GM12878 (cell line): ENCODE measurements around the gene LPIN1.

ENCODE experiments used
- CBX5 ChIP-seq: sonication (generic); IDR thresholded peaks from 2 replicates; pipeline ENCODE4 v1.6.1; 2016; ENCODE audit warnings: low read depth, moderate library complexity, mild to moderate bottlenecking, inconsistent platforms
- JUND ChIP-seq: IDR thresholded peaks from 2 replicates; pipeline ENCODE4 v1.6.1; 2012; ENCODE audit warnings: low read depth, mild to moderate bottlenecking, low read length, improper control_type of control experiment, moderate library complexity
- NFIC ChIP-seq: IDR thresholded peaks from 2 replicates; pipeline ENCODE4 v1.6.1; 2012; ENCODE audit warnings: low read depth, mild to moderate bottlenecking, inconsistent platforms, low read length, moderate library complexity
- POLR2AphosphoS5 ChIP-seq: IDR thresholded peaks from 2 replicates; pipeline ENCODE4 v1.6.1; 2011; ENCODE audit warnings: mild to moderate bottlenecking, low read length, inconsistent platforms
- SP1 ChIP-seq: IDR thresholded peaks from one replicate; pipeline ENCODE4 v1.6.1; 2011; ENCODE audit warnings: low read depth, low read length
- TARDBP ChIP-seq: IDR thresholded peaks from 2 replicates; pipeline ENCODE4 v1.6.1; 2016; ENCODE audit warnings: borderline replicate concordance
- TF ChIP-seq, protein P1 (sequence below), 3 experiments: IDR thresholded peaks in 2 of 3; conservative IDR thresholded peaks in 1 of 3; 2 replicates each; pipeline ENCODE4 v1.5.1; 2011; ENCODE audit warnings: low read depth in 3 of 3, low read length in 3 of 3, mild to moderate bottlenecking in 3 of 3, control low read depth in 2 of 3, moderate library complexity in 2 of 3, inconsistent platforms in 1 of 3, mixed read lengths in 1 of 3; ENCODE audit not compliant: control insufficient read depth in 2 of 3, insufficient read depth in 1 of 3; ENCODE audit errors: extremely low read depth in 1 of 3
- TF ChIP-seq, protein P2 (sequence below): IDR thresholded peaks from 2 replicates; pipeline ENCODE4 v1.6.1; 2012; ENCODE audit warnings: low read depth, low read length, improper control_type of control experiment
- TF ChIP-seq, protein P3 (sequence below): IDR thresholded peaks from 2 replicates; pipeline ENCODE4 v1.6.1; 2011; ENCODE audit warnings: low read depth, low read length, improper control_type of control experiment, borderline replicate concordance
- TF ChIP-seq, protein P4 (sequence below): fragments of 450-650 bp; IDR thresholded peaks from 2 replicates; pipeline ENCODE4 v1.6.1; 2016; ENCODE audit warnings: mild to moderate bottlenecking, moderate library complexity, borderline replicate concordance

DNA sequence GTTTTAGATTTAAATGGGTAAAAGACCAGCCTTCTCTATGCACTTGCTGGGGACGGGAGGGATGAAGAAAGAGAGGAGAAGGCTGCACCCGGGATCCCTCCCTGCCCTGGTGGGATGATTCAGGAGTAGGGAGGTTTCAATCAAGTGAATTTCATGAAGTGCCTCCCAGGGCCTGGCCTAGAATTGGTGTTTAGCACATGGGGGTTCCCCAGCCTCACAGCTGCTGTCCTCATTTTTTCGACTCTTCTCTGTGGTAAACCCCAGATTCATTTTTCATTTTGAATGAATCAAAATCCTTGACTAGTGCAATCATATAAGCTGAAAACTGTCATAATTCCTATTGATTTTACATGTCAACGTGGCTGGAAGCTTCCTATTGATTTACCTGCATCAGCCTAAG, 81.1 kb downstream of the LPIN1 start:
- TF ChIP-seq, protein P1, sequence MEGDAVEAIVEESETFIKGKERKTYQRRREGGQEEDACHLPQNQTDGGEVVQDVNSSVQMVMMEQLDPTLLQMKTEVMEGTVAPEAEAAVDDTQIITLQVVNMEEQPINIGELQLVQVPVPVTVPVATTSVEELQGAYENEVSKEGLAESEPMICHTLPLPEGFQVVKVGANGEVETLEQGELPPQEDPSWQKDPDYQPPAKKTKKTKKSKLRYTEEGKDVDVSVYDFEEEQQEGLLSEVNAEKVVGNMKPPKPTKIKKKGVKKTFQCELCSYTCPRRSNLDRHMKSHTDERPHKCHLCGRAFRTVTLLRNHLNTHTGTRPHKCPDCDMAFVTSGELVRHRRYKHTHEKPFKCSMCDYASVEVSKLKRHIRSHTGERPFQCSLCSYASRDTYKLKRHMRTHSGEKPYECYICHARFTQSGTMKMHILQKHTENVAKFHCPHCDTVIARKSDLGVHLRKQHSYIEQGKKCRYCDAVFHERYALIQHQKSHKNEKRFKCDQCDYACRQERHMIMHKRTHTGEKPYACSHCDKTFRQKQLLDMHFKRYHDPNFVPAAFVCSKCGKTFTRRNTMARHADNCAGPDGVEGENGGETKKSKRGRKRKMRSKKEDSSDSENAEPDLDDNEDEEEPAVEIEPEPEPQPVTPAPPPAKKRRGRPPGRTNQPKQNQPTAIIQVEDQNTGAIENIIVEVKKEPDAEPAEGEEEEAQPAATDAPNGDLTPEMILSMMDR (IDR thresholded peaks at IDR 0.05 in 2 of 3, conservative IDR thresholded peaks at IDR 0.05 in 1 of 3; ENCODE audit: control insufficient read depth in 2 of 3, extremely low read depth in 1 of 3, insufficient read depth in 1 of 3, low read depth in 3 of 3, low read length in 3 of 3): no peak
- TF ChIP-seq JUND: no peak
- TF ChIP-seq POLR2AphosphoS5: no peak
- TF ChIP-seq, protein P2, sequence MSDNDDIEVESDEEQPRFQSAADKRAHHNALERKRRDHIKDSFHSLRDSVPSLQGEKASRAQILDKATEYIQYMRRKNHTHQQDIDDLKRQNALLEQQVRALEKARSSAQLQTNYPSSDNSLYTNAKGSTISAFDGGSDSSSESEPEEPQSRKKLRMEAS: no peak
- TF ChIP-seq, protein P3, sequence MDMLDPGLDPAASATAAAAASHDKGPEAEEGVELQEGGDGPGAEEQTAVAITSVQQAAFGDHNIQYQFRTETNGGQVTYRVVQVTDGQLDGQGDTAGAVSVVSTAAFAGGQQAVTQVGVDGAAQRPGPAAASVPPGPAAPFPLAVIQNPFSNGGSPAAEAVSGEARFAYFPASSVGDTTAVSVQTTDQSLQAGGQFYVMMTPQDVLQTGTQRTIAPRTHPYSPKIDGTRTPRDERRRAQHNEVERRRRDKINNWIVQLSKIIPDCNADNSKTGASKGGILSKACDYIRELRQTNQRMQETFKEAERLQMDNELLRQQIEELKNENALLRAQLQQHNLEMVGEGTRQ: no peak
- no peak for TF ChIP-seq NFIC
- no peak for TF ChIP-seq SP1
- no peak for TF ChIP-seq CBX5
- TF ChIP-seq, protein P4, sequence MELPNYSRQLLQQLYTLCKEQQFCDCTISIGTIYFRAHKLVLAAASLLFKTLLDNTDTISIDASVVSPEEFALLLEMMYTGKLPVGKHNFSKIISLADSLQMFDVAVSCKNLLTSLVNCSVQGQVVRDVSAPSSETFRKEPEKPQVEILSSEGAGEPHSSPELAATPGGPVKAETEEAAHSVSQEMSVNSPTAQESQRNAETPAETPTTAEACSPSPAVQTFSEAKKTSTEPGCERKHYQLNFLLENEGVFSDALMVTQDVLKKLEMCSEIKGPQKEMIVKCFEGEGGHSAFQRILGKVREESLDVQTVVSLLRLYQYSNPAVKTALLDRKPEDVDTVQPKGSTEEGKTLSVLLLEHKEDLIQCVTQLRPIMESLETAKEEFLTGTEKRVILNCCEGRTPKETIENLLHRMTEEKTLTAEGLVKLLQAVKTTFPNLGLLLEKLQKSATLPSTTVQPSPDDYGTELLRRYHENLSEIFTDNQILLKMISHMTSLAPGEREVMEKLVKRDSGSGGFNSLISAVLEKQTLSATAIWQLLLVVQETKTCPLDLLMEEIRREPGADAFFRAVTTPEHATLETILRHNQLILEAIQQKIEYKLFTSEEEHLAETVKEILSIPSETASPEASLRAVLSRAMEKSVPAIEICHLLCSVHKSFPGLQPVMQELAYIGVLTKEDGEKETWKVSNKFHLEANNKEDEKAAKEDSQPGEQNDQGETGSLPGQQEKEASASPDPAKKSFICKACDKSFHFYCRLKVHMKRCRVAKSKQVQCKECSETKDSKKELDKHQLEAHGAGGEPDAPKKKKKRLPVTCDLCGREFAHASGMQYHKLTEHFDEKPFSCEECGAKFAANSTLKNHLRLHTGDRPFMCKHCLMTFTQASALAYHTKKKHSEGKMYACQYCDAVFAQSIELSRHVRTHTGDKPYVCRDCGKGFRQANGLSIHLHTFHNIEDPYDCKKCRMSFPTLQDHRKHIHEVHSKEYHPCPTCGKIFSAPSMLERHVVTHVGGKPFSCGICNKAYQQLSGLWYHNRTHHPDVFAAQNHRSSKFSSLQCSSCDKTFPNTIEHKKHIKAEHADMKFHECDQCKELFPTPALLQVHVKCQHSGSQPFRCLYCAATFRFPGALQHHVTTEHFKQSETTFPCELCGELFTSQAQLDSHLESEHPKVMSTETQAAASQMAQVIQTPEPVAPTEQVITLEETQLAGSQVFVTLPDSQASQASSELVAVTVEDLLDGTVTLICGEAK: no peak
- TF ChIP-seq TARDBP: no peak
